ENCODE results near the gene C1QC.

DNA sequence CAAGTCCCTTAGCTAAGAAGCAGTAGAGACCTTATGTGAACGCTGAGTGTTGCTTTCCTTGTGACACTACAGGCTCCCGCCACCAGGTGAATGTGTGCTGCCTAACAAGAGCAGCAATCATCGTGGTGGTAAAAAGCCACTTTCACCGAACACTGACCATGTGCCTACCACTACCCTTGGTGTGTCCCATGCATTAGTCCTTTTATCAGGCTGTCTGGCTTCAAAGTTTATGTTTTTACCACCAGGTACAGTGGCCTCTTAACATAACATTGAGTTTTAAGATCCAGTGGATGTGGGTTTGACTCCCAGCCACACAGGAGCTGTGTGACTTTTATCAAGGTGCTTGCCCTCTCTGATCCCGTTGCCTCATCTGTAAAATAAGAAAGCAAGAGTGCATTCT, 11.3 kb downstream of the C1QC start:
- TF ChIP-seq EZH2 (IDR thresholded peaks at IDR 0.05) (no peak), POLR2AphosphoS5 (IDR thresholded peaks at IDR 0.05; ENCODE audit: borderline replicate concordance, low read depth, low read length) (no peak)

All from SK-N-MC (cell line).